Breast epithelium (tissue), 3 donors: ENCODE measurements around the gene MMD.

Source experiments
- CTCF ChIP-seq, 3 donors: fragments of 450-650 bp; IDR thresholded peaks; one replicate each; pipeline ENCODE4 v1.5.1; 2016 to 2017; ENCODE audit warnings: antibody characterized with exemption in 3 of 3, mild to moderate bottlenecking in 3 of 3, moderate library complexity in 3 of 3
- POLR2AphosphoS5 ChIP-seq, 3 donors: sonication (generic); formaldehyde crosslinking; IDR thresholded peaks; one replicate each; pipeline ENCODE4 v1.6.1; 2017; ENCODE audit warnings: antibody characterized with exemption in 3 of 3

DNA sequence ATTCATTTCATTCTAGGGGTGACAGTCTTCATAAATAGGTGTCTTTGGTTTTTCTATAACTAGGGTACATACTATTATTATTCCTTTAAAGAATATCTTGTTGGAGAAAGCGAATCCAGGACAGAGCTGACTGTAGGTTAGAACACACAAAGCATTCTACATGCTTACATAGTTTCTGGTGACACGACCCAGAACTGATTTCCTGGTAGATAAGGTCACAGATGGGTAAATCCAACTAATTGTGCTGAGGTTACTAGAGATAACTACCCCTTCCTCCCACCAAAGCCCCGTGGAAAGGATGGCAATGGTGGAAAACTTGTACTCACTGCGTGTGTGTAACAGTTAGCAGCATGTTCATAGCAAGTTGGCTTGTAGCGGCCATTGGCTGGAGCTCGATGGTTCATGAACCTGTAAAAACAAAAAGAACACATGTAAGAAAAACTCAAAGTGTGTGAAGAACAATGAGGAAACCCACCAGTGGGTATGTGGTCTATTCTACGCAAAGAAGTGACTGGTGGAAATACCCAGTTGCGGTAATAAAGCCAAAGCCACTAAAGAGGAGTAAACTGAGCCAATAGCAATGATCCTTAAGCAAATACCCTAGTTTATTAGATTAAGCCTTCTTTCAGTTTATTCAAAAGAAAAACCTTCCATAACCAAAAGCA is 7.7 kb downstream of the MMD start:
- TF ChIP-seq CTCF (IDR thresholded peaks at IDR 0.05): no peak
- TF ChIP-seq POLR2AphosphoS5 (IDR thresholded peaks at IDR 0.05): no peak
